Renal pelvis (tissue), 12 donors: Measurements from ENCODE around the gene SUN5. TPM values are rescaled to one million over a fixed set of nuclear protein-coding genes. Genes with fewer than 3 reads are reported as not detected.
"Not testable (repeated sequence)": the region's sequence is repeated elsewhere in the genome, so short reads cannot be mapped to it uniquely, and the experiment has no call there.

Experiments used
- DNase-seq: peaks from one replicate; pipeline ENCODE4 v3.0.0-alpha.2; 2013
- long read RNA-seq, 16 experiments: transcript quantifications; one replicate each; lab custom pipeline, GENCODE V29; 2026
- polyA plus RNA-seq, 3 donors: library from polyadenylated mRNA; unstranded; fragments of 120-200 nt; gene quantifications; one replicate each; pipeline ENCODE4 v1.2.1, GENCODE V29; 2013; ENCODE audit not compliant: insufficient read length in 3 of 3

Gene SUN5, protein sequence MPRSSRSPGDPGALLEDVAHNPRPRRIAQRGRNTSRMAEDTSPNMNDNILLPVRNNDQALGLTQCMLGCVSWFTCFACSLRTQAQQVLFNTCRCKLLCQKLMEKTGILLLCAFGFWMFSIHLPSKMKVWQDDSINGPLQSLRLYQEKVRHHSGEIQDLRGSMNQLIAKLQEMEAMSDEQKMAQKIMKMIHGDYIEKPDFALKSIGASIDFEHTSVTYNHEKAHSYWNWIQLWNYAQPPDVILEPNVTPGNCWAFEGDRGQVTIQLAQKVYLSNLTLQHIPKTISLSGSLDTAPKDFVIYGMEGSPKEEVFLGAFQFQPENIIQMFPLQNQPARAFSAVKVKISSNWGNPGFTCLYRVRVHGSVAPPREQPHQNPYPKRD
- polyA plus RNA-seq = not detected
- long read RNA-seq, donor 1 = 0 reads
- long read RNA-seq, donor 2 = 0 reads
- long read RNA-seq, donor 3 = 0 reads
- long read RNA-seq, donor 4 = 0 reads
- long read RNA-seq, donor 5 = 0 reads
- long read RNA-seq, donor 6 = 0 reads
- long read RNA-seq, donor 7 = 0 reads
- long read RNA-seq, donor 8 = 0 reads
- long read RNA-seq, donor 9 = 0 reads
- long read RNA-seq, donor 10 = 0 reads
- long read RNA-seq, donor 11 = 0 reads
- long read RNA-seq, donor 12 = 0 reads
- long read RNA-seq, donor 13 = 0 reads
- long read RNA-seq, donor 14 = 0 reads
- long read RNA-seq, donor 15 = 0 reads
- long read RNA-seq, donor 16 = 0 reads

GRCh38 chr20:33004141-33004751, at the start of gene SUN5:
Gene SUN5, minus strand, starts transcription at chr20:33004433. Its CDS starts 93 bp downstream, at chr20:33004340.
- no peak for DNase-seq

DNA sequence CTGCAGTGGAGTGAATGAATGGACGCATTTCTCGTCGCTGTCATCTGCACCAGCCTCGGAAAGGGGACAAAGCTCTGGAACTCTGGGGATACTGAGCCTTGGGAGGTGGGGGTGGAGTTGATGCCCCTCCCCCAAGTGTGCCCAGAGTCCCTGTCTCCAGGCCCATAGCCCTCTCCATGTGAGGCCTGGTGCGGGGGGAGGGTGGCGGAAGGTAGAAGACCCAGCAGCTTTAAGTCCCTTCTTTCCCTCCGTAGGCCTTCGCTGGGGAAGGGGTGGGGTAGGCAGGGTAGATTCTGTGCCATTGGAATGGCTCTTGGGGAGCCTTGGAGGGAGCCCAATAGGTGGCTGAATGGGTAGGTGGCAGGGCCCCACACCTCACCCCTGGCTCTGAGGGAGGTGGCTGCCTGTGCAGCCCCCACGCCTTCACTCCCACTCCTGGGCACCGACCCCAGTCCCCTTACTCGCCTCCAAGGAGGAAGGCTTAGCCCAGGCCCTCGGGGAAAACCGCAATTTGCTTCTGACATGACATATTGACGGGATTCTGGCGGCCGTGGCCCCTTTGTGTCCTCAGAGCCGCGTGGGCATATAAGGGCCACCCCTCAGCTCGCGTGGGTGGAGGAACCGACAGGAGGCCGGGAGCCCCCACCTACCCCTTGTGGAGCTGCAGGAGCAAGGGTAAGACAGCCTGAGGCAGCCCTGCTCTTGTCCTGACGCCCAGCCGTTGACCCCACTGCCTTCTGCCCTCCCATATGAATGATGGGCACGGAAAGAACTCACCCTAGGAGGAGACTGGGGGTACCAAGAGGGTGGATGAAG, 49.3 kb upstream of the SUN5 start, which contains the start of gene BPIFB3:
BPIFB3 (plus strand) TSS at position 613 of the 816 bp plus-strand sequence. CDS start 1,533 bp downstream, outside the sequence.
- no peak for DNase-seq

DNA sequence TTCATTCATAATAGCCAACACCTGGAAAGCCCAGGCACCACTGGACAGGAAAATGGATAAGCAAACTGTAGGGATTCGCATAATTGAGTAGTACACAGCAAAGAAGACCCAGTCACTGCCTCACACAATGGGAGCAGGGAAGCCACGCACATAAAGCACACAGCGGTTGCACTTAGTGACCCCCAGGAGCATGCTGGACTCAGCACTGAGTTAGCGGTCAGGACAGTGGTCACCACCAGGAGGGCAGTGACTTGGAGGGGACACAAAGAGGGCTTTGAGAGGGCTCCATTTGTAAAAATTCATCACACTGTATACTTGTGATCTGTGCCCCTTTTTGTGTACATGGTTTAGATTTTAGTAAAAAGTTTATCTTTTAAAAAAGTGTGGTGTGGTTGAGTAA, 47.1 kb upstream of the SUN5 start:
- DNase-seq = no peak

GRCh38 chr20:33046412-33046811, 42.2 kb upstream of the SUN5 start:
- no peak for DNase-seq

- not testable (repeated sequence) for DNase-seq
Observed at GRCh38 chr20:33045129-33045721, 41.0 kb upstream of the SUN5 start.

GRCh38 chr20:33043731-33044181, 39.5 kb upstream of the SUN5 start:
- no peak for DNase-seq

DNA sequence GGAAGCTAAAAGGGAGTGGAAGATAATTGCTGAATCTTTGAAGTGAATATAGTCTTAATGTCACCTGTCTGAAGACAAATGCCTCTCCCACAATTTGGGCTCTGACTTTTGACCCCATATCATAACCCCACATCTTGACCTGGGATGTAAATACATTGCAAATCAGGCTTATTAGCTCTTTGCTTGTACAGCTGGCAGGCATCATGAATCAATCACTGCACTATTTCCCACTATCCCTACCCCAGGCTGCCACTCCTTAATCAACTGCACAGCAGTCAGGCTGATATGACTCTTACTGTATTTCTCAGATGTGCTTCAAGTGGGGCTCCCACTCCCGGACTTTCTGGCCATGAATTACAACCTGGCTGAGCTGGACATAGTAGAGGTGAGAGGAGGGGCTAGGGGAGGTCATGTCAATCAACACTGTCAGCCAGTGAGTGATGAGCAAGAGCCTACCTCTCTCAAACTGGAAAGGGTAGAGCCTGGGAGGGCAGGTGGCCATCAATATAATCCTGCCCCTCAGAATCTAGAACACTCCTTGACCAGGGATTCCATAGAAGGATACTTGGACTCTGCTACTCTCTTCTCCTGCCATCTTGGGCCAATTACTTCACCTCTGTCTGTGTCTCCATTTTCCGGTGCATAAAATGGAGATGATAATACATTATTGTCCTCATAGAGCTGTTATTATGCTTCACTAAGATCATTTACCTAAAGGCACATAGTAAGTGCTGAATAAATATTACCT, 38.9 kb upstream of the SUN5 start:
- DNase-seq = no peak

DNA sequence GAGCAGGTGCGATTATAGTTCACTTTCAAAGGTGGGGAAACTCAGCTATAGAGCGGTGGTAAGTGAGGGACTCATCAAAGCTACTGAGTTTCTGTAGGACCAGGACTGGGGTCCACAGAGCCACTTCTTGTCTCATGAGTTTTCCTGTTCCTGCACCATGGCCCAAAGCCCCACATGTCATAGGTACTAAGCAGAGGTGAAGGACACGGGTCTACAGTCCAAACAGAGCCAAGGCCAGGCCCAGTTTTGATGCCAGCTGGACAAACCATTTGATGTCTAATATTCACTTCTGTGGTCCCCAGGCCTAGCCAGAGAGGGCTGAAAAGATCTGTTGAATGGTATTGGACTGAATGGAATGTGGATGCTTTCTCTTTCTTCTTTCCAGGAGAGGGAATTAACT, 38.2 kb upstream of the SUN5 start:
- no peak for DNase-seq

DNA sequence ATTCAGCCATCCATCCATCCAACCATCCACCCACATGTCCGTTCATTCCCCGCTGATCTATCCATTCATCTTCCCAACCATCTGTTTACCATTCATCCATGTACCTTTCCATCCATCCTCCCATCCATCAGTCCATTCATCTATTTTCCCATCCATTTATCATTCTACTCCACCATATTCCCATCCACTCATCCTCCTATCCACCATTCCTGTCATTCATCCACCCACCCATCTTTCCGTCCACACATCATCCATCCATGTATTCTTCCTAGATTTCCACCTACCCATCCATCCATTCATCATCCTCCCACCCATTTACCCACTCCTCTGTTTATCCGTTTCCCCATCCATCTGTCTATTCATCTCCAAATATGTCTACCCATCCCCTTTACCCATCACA, 34.0 kb upstream of the SUN5 start:
- DNase-seq = no peak

GRCh38 chr20:33037456-33037855, 33.2 kb upstream of the SUN5 start:
- no peak for DNase-seq

GRCh38 chr20:33034901-33035492, 30.8 kb upstream of the SUN5 start:
- DNase-seq = no peak

GRCh38 chr20:33034115-33034514, 29.9 kb upstream of the SUN5 start:
- no peak for DNase-seq

DNA sequence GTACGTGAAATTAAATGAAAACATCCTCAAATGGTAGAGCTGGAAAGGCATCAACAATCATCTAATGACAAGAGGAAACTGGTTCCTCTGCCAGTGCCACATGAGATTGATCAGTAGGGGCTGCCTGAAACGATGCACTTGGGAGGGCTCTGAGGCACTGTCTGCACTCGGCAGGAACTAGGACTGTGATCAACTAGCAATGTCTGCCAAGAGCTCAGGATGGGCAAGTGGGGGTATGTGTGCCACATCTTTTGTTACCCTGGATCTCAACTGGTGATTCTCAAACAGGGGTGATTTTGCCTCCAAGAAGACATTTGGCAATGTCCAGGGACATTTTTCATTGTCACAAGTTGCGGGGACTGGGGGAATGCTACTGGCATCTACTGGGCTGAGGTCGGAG, 29.1 kb upstream of the SUN5 start:
- DNase-seq = no peak

DNA sequence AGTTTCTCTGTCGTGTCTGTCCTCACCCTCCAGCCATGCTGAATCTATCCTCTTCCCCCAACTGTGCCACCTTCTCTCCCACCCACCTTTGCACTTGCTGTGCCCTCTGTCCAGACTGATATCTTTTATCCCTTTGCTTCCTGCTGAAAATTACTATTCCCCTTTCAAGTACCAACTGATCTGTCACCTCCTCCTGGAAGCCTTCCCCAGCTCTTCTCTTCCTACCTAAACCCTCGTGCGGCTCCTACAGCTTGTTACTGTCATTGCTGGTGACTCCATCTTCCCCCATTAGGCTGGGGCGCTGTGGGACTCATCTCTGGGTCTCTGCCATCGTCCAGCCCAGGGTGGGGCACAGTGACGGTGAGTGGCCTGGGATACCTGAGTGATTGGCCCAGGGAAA, 28.3 kb upstream of the SUN5 start:
- no peak for DNase-seq

DNA sequence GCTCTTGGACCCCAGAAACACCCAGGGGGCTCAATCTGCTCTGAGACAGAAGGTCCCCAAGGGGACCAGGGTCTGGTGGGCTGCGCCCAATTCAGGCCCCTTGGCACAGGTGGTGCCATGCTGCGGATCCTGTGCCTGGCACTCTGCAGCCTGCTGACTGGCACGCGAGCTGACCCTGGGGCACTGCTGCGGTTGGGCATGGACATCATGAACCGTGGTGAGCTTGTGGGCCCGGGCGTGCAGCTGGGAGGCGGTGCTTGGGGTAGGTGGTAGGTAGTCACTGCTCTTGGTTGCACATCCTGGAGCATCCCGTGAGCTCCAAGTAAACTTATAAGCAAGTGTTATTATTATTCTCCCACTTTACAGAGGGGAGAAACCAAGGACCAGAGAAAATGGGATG, 27.3 kb upstream of the SUN5 start, which contains the start of gene BPIFB6:
BPIFB6 (plus strand) TSS at position 118 of the 400 bp plus-strand sequence; CDS start at position 118, 0 bp downstream.
- no peak for DNase-seq

- no peak for DNase-seq
Observed at GRCh38 chr20:33030569-33030968, 26.3 kb upstream of the SUN5 start.

GRCh38 chr20:33030076-33030475, 25.8 kb upstream of the SUN5 start:
- no peak for DNase-seq

DNA sequence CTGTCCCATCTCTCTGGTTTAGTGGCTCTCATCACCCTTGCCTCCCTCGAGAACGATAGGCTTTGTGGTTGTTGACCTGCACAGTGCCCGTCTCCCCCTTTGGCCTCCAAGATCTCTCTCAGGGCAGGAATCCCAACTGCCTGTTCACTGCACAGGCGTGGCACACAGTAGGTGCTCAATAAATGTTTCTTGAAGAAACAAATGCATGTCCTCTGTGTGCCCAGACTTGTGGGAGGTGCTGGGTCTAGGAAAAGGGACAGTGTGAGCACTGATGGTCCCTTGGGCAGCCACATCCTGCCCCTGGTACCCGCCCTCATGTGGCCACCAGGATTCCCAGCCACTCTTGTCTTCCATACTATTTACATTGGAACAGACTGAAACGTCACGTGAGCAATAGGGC, 24.6 kb upstream of the SUN5 start:
- DNase-seq = no peak

DNA sequence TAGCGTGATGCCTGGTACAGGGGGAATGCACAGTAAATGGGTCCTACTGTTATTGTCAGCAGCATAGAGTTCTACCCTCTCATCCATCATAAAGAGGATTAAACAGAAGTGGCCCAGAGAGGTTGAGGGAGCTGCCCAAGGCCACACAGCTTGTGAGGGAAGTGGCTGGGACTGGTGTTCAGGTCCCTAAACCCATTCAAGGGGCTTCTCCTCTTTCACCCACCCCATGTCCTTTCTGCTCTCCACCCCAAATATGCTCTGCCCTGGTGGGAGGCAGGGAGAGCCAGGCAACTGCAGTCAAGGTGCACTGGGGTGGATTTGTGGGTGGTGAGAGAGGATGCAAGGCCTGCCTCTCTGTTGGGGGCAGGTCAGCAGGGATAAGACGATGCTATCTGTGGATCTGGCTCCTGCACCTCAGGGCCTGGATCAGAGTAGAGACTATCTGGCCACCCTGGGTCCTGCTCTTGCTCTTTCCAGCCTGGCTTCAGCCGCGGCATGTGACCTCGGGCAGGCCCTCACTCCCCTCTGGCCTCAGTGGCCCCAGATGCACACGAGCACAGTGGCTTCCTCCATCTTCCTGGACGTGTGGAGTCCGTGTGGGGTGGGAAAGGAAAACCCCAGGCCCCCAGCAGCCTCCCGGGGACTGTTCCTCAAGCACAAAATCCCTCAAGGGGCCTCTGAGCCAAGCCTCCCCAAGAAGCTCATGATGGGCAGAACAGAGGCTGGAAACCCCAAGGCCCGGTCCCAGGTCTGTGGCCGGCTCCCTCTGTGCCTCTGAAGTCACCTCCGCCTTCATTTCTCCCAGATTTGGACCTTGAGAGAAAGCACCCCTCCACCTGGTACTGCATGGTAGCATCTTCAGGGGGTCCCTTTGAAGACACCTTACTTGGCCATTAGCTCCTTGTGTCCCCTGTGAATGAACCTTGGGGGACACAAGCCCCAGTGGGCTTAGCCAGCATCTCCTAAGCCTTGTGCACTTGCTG, 23.8 kb upstream of the SUN5 start:
- DNase-seq = no peak
